Measurements from ENCODE around the gene GOT1.
A peak's percentile ranks its signal among the peaks of the same experiment; 100 is the strongest.

Gene GOT1

GRCh38 chr10:99430451-99431189 is at the start of gene GOT1:
GOT1 (minus strand) TSS chr10:99430624; CDS start chr10:99430565, 59 bp downstream.
- peak; percentile 98 for DNase-seq

GRCh38 chr10:99470327-99470726 is 39.9 kb upstream of the GOT1 start:
- no peak for DNase-seq

- no peak for DNase-seq
Measured at GRCh38 chr10:99467236-99467999, 37.0 kb upstream of the GOT1 start.

- no peak for DNase-seq
Measured at GRCh38 chr10:99466632-99467223, 36.3 kb upstream of the GOT1 start.

GRCh38 chr10:99461230-99461629 is 30.8 kb upstream of the GOT1 start:
- DNase-seq: no peak

GRCh38 chr10:99460070-99460469 is 29.6 kb upstream of the GOT1 start:
- no peak for DNase-seq

- no peak for DNase-seq
Measured at GRCh38 chr10:99459217-99459616, 28.8 kb upstream of the GOT1 start.

- DNase-seq: no peak
Measured at GRCh38 chr10:99457813-99458212, 27.4 kb upstream of the GOT1 start.

- DNase-seq: no peak
Measured at GRCh38 chr10:99456931-99457288, 26.5 kb upstream of the GOT1 start.

- DNase-seq: no peak
Measured at GRCh38 chr10:99456207-99456930, 25.9 kb upstream of the GOT1 start.

GRCh38 chr10:99451981-99452380 is 21.6 kb upstream of the GOT1 start:
- DNase-seq: no peak

GRCh38 chr10:99451499-99451788 is 21.0 kb upstream of the GOT1 start:
- no peak for DNase-seq

GRCh38 chr10:99450624-99451498 is 20.4 kb upstream of the GOT1 start:
- no peak for DNase-seq

- no peak for DNase-seq
Measured at GRCh38 chr10:99450156-99450555, 19.7 kb upstream of the GOT1 start.

- no peak for DNase-seq
Measured at GRCh38 chr10:99449023-99449422, 18.6 kb upstream of the GOT1 start.

- DNase-seq: no peak
Measured at GRCh38 chr10:99444383-99445045, 14.1 kb upstream of the GOT1 start.

- no peak for DNase-seq
Measured at GRCh38 chr10:99443500-99443899, 13.1 kb upstream of the GOT1 start.

GRCh38 chr10:99442394-99442793 is 12.0 kb upstream of the GOT1 start:
- DNase-seq: no peak

- DNase-seq: no peak
Measured at GRCh38 chr10:99438890-99439289, 8.5 kb upstream of the GOT1 start.

GRCh38 chr10:99435986-99436638 is 5.7 kb upstream of the GOT1 start:
- DNase-seq: peak; percentile 57

- no peak for DNase-seq
Measured at GRCh38 chr10:99433378-99434020, 3.1 kb upstream of the GOT1 start.
